ENCODE measurements around the gene DGUOK.
"Not testable (repeated sequence)": the region's sequence is repeated elsewhere in the genome, so short reads cannot be mapped to it uniquely, and the experiment has no call there.

- TF ChIP-seq CTCF (IDR thresholded peaks at IDR 0.05; ENCODE audit: poor library complexity); EZH2 (IDR thresholded peaks at IDR 0.05; ENCODE audit: borderline replicate concordance): not testable (repeated sequence)
Measured at GRCh38 chr2:73940066-73940465, 13.4 kb downstream of the DGUOK start.

All from hepatocyte (in vitro differentiated cells).